H1 (cell line): ENCODE measurements around the gene TSFM. TPM values are rescaled to one million over a fixed set of nuclear protein-coding genes. Genes with fewer than 3 reads are reported as not detected.

Experiments used
- CTCF ChIA-PET: fragments of 300-600 bp; sonication (Branson Sonifier 250); formaldehyde crosslinking; loops from one replicate; lab custom pipeline; 2021; ENCODE audit not compliant: partially characterized antibody; lab: Charles Lee
- POLR2A ChIA-PET: fragments of 300-600 bp; sonication (Branson Sonifier 250); formaldehyde crosslinking; loops from one replicate; lab custom pipeline; 2021; ENCODE audit warnings: inconsistent platforms; ENCODE audit not compliant: partially characterized antibody; lab: Charles Lee
- DNase-seq, 2 experiments: peaks; one replicate each; pipeline versions ENCODE4 v3.0.0 to v3.0.0-alpha.2; 2010 to 2022; ENCODE audit warnings: low spot score in 2 of 2, low read depth in 1 of 2, mixed read lengths in 1 of 2
- FAIRE-seq: peaks from 2 replicates; lab custom pipeline; 2011; peaks lifted over from hg19 to GRCh38; lab: Jason Lieb, UNC
- H2AFZ ChIP-seq: 2 replicates; pipeline ENCODE4 v1.8.1; 2012; ENCODE audit warnings: low read length, inconsistent platforms
- H2AK5ac ChIP-seq: 2 replicates; pipeline ENCODE4 v1.6.1; 2013; ENCODE audit warnings: low read depth, low read length
- H2BK120ac ChIP-seq: replicated peaks from 2 replicates; pipeline ENCODE3; 2013; ENCODE audit warnings: low read depth, low read length, inconsistent platforms
- H2BK12ac ChIP-seq: 2 replicates; pipeline ENCODE4 v1.6.1; 2013; ENCODE audit warnings: low read depth, low read length
- H2BK15ac ChIP-seq: 2 replicates; pipeline ENCODE4 v1.6.1; 2013; ENCODE audit warnings: low read length
- H2BK20ac ChIP-seq: 2 replicates; pipeline ENCODE4 v1.6.1; 2013; ENCODE audit warnings: low read length
- H2BK5ac ChIP-seq: 2 replicates; pipeline ENCODE4 v1.6.1; 2013; ENCODE audit warnings: low read depth, low read length
- H3K14ac ChIP-seq: 2 replicates; pipeline ENCODE4 v1.6.1; 2013; ENCODE audit warnings: inconsistent platforms; ENCODE audit not compliant: insufficient read length
- H3K18ac ChIP-seq: 2 replicates; pipeline ENCODE4 v1.6.1; 2013; ENCODE audit warnings: low read length; ENCODE audit errors: extremely low read depth
- H3K23ac ChIP-seq: 2 replicates; pipeline ENCODE4 v1.6.1; 2013; ENCODE audit warnings: inconsistent platforms; ENCODE audit not compliant: insufficient read length
- H3K23me2 ChIP-seq: 2 replicates; pipeline ENCODE4 v1.6.1; 2013; ENCODE audit warnings: low read depth, low read length
- H3K27ac ChIP-seq: 2 replicates; pipeline ENCODE4 v1.6.1; 2011; ENCODE audit warnings: low read depth, low read length, inconsistent platforms
- H3K27me3 ChIP-seq, 4 experiments: replicated peaks in 1 of 4; 1 replicate in 1 of 4; 2 replicates in 3 of 4; pipeline versions ENCODE4 v1.6.1 to v1.8.1; 2011 to 2013; ENCODE audit warnings: low read length in 3 of 4, mild to moderate bottlenecking in 3 of 4, inconsistent platforms in 2 of 4, mixed read lengths in 2 of 4, moderate library complexity in 1 of 4; ENCODE audit not compliant: control insufficient read depth in 3 of 4, insufficient read depth in 3 of 4; ENCODE audit errors: extremely low read depth in 1 of 4
- H3K36me3 ChIP-seq, 4 experiments: 2 replicates each; pipeline versions ENCODE4 v1.6.1 to v1.8.1; 2011 to 2013; ENCODE audit warnings: mild to moderate bottlenecking in 4 of 4, low read length in 3 of 4, moderate library complexity in 2 of 4, control low read depth in 1 of 4, inconsistent platforms in 1 of 4; ENCODE audit not compliant: insufficient read depth in 4 of 4, control insufficient read depth in 2 of 4
- H3K4ac ChIP-seq: replicated peaks from 2 replicates; pipeline ENCODE3; 2013; ENCODE audit warnings: low read length, low read depth, mixed read lengths, inconsistent platforms; ENCODE audit not compliant: insufficient read length
- H3K4me1 ChIP-seq, 4 experiments: replicated peaks in 1 of 4; 1 replicate in 1 of 4; 2 replicates in 3 of 4; pipeline versions ENCODE4 v1.6.1 to v1.8.1; 2011 to 2013; ENCODE audit warnings: low read length in 3 of 4, inconsistent platforms in 2 of 4, mixed read lengths in 1 of 4; ENCODE audit not compliant: insufficient read depth in 4 of 4, control insufficient read depth in 3 of 4
- H3K4me2 ChIP-seq, 2 experiments: 2 replicates each; pipeline versions ENCODE4 v1.6.1 to v1.8.1; 2011 to 2013; ENCODE audit warnings: low read depth in 2 of 2, low read length in 2 of 2, control low read depth in 1 of 2, inconsistent platforms in 1 of 2, mild to moderate bottlenecking in 1 of 2; ENCODE audit not compliant: insufficient read depth in 1 of 2
- H3K4me3 ChIP-seq, 4 experiments: fragments of 200-600, 300-600 bp in 1 of 4; sonication (generic), shearing (Covaris generic), sonication (Bioruptor Twin) in 1 of 4; 2 replicates each; pipeline versions ENCODE4 v1.5.1 to v1.8.1; 2011 to 2016; ENCODE audit warnings: low read length in 4 of 4, low read depth in 3 of 4, control low read depth in 2 of 4, inconsistent platforms in 2 of 4, mild to moderate bottlenecking in 2 of 4, mixed read lengths in 1 of 4, moderate library complexity in 1 of 4; ENCODE audit not compliant: insufficient read depth in 2 of 4; ENCODE audit errors: extremely low read depth in 1 of 4
- H3K56ac ChIP-seq: replicated peaks from 2 replicates; pipeline ENCODE3; 2013; ENCODE audit warnings: low read depth, mild to moderate bottlenecking, mixed read lengths, low read length, inconsistent platforms; ENCODE audit not compliant: insufficient read length
- H3K79me1 ChIP-seq: 2 replicates; pipeline ENCODE4 v1.6.1; 2013; ENCODE audit warnings: low read depth, low read length, control low read depth
- H3K79me2 ChIP-seq, 2 experiments: 2 replicates each; pipeline versions ENCODE4 v1.6.1 to v1.8.1; 2012 to 2013; ENCODE audit warnings: low read length in 2 of 2, mild to moderate bottlenecking in 2 of 2, inconsistent platforms in 1 of 2; ENCODE audit not compliant: insufficient read depth in 2 of 2, control insufficient read depth in 1 of 2
- H3K9ac ChIP-seq, 4 experiments: replicated peaks in 1 of 4; 1 replicate in 1 of 4; 2 replicates in 3 of 4; pipeline versions ENCODE4 v1.6.1 to v1.8.1; 2011 to 2013; ENCODE audit warnings: low read depth in 3 of 4, low read length in 3 of 4, control low read depth in 2 of 4, mild to moderate bottlenecking in 2 of 4, moderate library complexity in 2 of 4, inconsistent platforms in 1 of 4; ENCODE audit errors: extremely low read depth in 1 of 4
- H3K9me3 ChIP-seq, 2 experiments: 2 replicates each; pipeline versions ENCODE4 v1.6.1 to v1.8.1; 2012 to 2013; ENCODE audit warnings: mild to moderate bottlenecking in 2 of 2, moderate library complexity in 2 of 2, control low read depth in 1 of 2, inconsistent platforms in 1 of 2, low read depth in 1 of 2, low read length in 1 of 2, mixed read lengths in 1 of 2; ENCODE audit not compliant: insufficient read depth in 2 of 2
- H4K20me1 ChIP-seq, 2 experiments: replicated peaks in 1 of 2; 2 replicates each; pipeline versions ENCODE3 to v1.8.1; 2011 to 2013; ENCODE audit warnings: inconsistent platforms in 2 of 2, low read length in 2 of 2, mild to moderate bottlenecking in 1 of 2; ENCODE audit not compliant: insufficient read depth in 2 of 2, control insufficient read depth in 1 of 2
- H4K5ac ChIP-seq: 2 replicates; pipeline ENCODE4 v1.6.1; 2013; ENCODE audit warnings: low read length, low read depth, mixed read lengths, inconsistent platforms; ENCODE audit not compliant: insufficient read length
- H4K8ac ChIP-seq: 2 replicates; pipeline ENCODE4 v1.8.0; 2013; ENCODE audit warnings: mild to moderate bottlenecking, moderate library complexity, low read length, inconsistent platforms; ENCODE audit not compliant: insufficient read depth; ENCODE audit errors: extremely low read depth
- H4K91ac ChIP-seq: replicated peaks from 2 replicates; pipeline ENCODE3; 2013; ENCODE audit warnings: low read length, mixed read lengths, inconsistent platforms; ENCODE audit not compliant: insufficient read length
- EZH2 ChIP-seq: fragments of 200-600 bp; sonication (generic); IDR thresholded peaks from 2 replicates; pipeline ENCODE4 v1.7.1; 2012; ENCODE audit warnings: low read depth, mild to moderate bottlenecking, moderate library complexity, low read length, inconsistent platforms; ENCODE audit not compliant: severe bottlenecking
- GABPA ChIP-seq: IDR thresholded peaks from 2 replicates; pipeline ENCODE4 v1.6.1; 2011; ENCODE audit warnings: mild to moderate bottlenecking, low read length, moderate library complexity, borderline replicate concordance; ENCODE audit not compliant: insufficient read depth
- KDM1A ChIP-seq: fragments of 200-600, 300-600 bp; sonication (generic); IDR thresholded peaks from 2 replicates; pipeline ENCODE4 v1.7.1; 2016; ENCODE audit warnings: mild to moderate bottlenecking, low read length, borderline replicate concordance
- POLR2A ChIP-seq, 2 experiments: IDR thresholded peaks; 1 replicate in 1 of 2; 2 replicates in 1 of 2; pipeline ENCODE4 v1.6.1; 2011; ENCODE audit warnings: low read depth in 2 of 2, low read length in 2 of 2, mild to moderate bottlenecking in 2 of 2; ENCODE audit errors: control extremely low read depth in 1 of 2
- POLR2AphosphoS5 ChIP-seq: IDR thresholded peaks from 2 replicates; pipeline ENCODE4 v1.6.1; 2011; ENCODE audit warnings: low read depth, low read length
- RFX5 ChIP-seq: IDR thresholded peaks from 2 replicates; pipeline ENCODE4 v1.6.1; 2011; ENCODE audit warnings: low read depth, low read length, improper control_type of control experiment, borderline replicate concordance
- TAF1 ChIP-seq: IDR thresholded peaks from 2 replicates; pipeline ENCODE4 v1.6.1; 2011; ENCODE audit warnings: mild to moderate bottlenecking, low read depth, low read length
- WGBS, 2 experiments: shearing (Covaris generic) in 1 of 2; methylation state at CpG; one replicate each; pipeline versions ENCODE4 v1.1.6 to v1.1.7; 2013 to 2015; ENCODE audit warnings: low lambda C conversion rate in 2 of 2, mixed read lengths in 2 of 2, inconsistent platforms in 1 of 2, low coverage in 1 of 2, missing lambda C conversion rate in 1 of 2; ENCODE audit not compliant: insufficient replicate concordance in 2 of 2, insufficient coverage in 1 of 2, insufficient read length in 1 of 2; ENCODE audit errors: extremely low coverage in 1 of 2, missing lambda C conversion rate in 1 of 2; 5-methylcytosine and 5-hydroxymethylcytosine counted together
- polyA plus RNA-seq, 7 experiments: library from polyadenylated mRNA; depleted of rRNA in 3 of 7; stranded (reverse) in 5 of 7; unstranded in 2 of 7; fragments of >200 nt in 5 of 7; fragments of 200-250 nt in 2 of 7; gene quantifications; 1 replicate in 5 of 7; 2 replicates in 1 of 7; 4 replicates in 1 of 7; pipeline versions ENCODE4 v1.2.1 to v1.2.3, GENCODE V29; 2011 to 2013; ENCODE audit warnings: missing spikeins in 2 of 7, mixed read lengths in 2 of 7
- total RNA-seq: library from RNA; stranded (reverse); fragmentation: NEBNext Ultra II Directional; extraction: Animal tissue kit (Norgen Biotek cat#: 25700); gene quantifications from 2 replicates; pipeline ENCODE4 v1.2.1, GENCODE V29; 2021

TSFM gene
- total and polyA plus RNA-seq, 2 of the 8 experiments (the other 6 are each of a cell fraction or from before 2014, with no cell fraction given) = 17.4 to 49.8 TPM

- H4K20me1 ChIP-seq = peaks cover 23 to 51% of the 10 kb centered on the region in 2 experiments
- no peak overlapping the region for H3K27ac ChIP-seq
- peak overlapping the region; percentile 56; the same call in 1 of the 2 replicates for H2BK20ac ChIP-seq
Measured at GRCh38 chr12:57838594-57839302, 56.2 kb downstream of the TSFM start.

More at GRCh38 chr12:57838594-57839302, 56.2 kb downstream of the TSFM start:
- ChIA-PET CTCF (interaction anchor here (0.8 to 10.0 kb wide), 9 partner anchors 9 to 67 kb away, joined by 3 to 181 read pairs (median 4); no protein-coding TSS in a partner anchor), POLR2A (interaction anchor here (2.1 to 24.2 kb wide), 5 partner anchors 11 to 57 kb away, joined by 6 to 722 read pairs (median 28); partner anchors contain the start of gene CTDSP2)
- Histone ChIP-seq H3K23ac (no peak overlapping the region), H3K36me3 (no peaks in the 10 kb centered on the region), H2BK120ac (no peak overlapping the region), H4K91ac (no peak overlapping the region), H3K18ac (no peak overlapping the region), H3K79me2 (peaks cover 34 to 98% of the 10 kb centered on the region in 2 experiments), H2BK5ac (no peak overlapping the region; the same call in 1 of the 2 replicates), H2AFZ (no peak overlapping the region), H3K9me3 (no peaks in the 10 kb centered on the region), H3K4ac (no peak overlapping the region), H4K8ac (no peak overlapping the region), H3K4me3 (no peak overlapping the region), H3K14ac (no peak overlapping the region), H3K4me1 (peaks cover 33 to 70% (median 49%) of the 10 kb centered on the region in 4 experiments), H2BK12ac (no peak overlapping the region), H3K79me1 (peaks cover 28% of the 10 kb centered on the region), H4K5ac (no peak overlapping the region), H3K9ac (no peak overlapping the region), H3K4me2 (peak overlapping the region; percentile 9 to 76; a peak in 1 of 4 replicates), H3K23me2 (no peaks in the 10 kb centered on the region), H2AK5ac (peak overlapping the region; percentile 76; the same call in 1 of the 2 replicates), H2BK15ac (no peak overlapping the region), H3K56ac (no peak overlapping the region), H3K27me3 (no peaks in the 10 kb centered on the region)
- FAIRE-seq (no peak), DNase-seq (no peak)
- no peak for TF ChIP-seq RFX5
- no peak for TF ChIP-seq POLR2AphosphoS5
- no peak for TF ChIP-seq EZH2
- TF ChIP-seq KDM1A = peak; percentile 74; the same call in 1 of the 2 replicates
- TF ChIP-seq GABPA = no peak
- no peak for TF ChIP-seq POLR2A (IDR thresholded peaks at IDR 0.05; ENCODE audit: control extremely low read depth in 1 of 2, low read depth in 2 of 2, low read length in 2 of 2)
- TF ChIP-seq TAF1 = no peak
- 82% methylated on average over 8 of the region's 8 CpGs; no CpG with 5 or more reads in 1 of the 2 experiments for WGBS, 2 experiments
